ENCODE data around the gene TEC. TPM values are rescaled to one million over a fixed set of nuclear protein-coding genes. Genes with fewer than 3 reads are reported as not detected.

TEC gene
- polyA plus RNA-seq, 6 donors from 2014 or later = 0.97 to 2.7 (median 1.6) TPM

- Mint-ChIP-seq H3K9me3 (no peaks in the 10 kb centered on the region), H3K4me3 (no peak overlapping the region), H3K4me1 (peaks cover 8 to 11% (median 10%) of the 10 kb centered on the region in 3 donors), H3K27ac (peak overlapping the region in 1 of 6 donors; percentile 58), H3K27me3 (no peaks in the 10 kb centered on the region), H3K36me3 (peaks cover 0 to 8% of the 10 kb centered on the region in 2 donors)
- DNase-seq (no peak), ATAC-seq (ENCODE audit: low read depth in 2 of 2) (no peak)
Measured at GRCh38 chr4:48247142-48247877, 22.3 kb downstream of the TEC start.

- no peaks in the 10 kb centered on the region for H3K9me3 Mint-ChIP-seq
- H3K27ac Mint-ChIP-seq = no peak overlapping the region
- DNase-seq (no peak), ATAC-seq (ENCODE audit: low read depth in 2 of 2) (no peak)
- H3K4me3 Mint-ChIP-seq = no peak overlapping the region
- H3K27me3 Mint-ChIP-seq = no peaks in the 10 kb centered on the region
- peaks cover 0 to 16% (median 8%) of the 10 kb centered on the region in 3 donors for H3K4me1 Mint-ChIP-seq
- H3K36me3 Mint-ChIP-seq = peaks cover 0 to 8% of the 10 kb centered on the region in 2 donors
Measured at GRCh38 chr4:48244665-48245064, 25.0 kb downstream of the TEC start.

GRCh38 chr4:48243887-48244286 lies 25.8 kb downstream of the TEC start:
- Mint-ChIP-seq H3K4me1 (peaks cover 0 to 16% (median 8%) of the 10 kb centered on the region in 3 donors), H3K27me3 (no peaks in the 10 kb centered on the region), H3K9me3 (no peaks in the 10 kb centered on the region), H3K27ac (no peak overlapping the region), H3K36me3 (peaks cover 0 to 8% of the 10 kb centered on the region in 2 donors), H3K4me3 (no peak overlapping the region)
- ATAC-seq (ENCODE audit: low read depth in 2 of 2) (no peak), DNase-seq (no peak)

- Mint-ChIP-seq H3K27me3 (no peaks in the 10 kb centered on the region), H3K4me1 (peaks cover 0 to 17% (median 8%) of the 10 kb centered on the region in 3 donors), H3K36me3 (peaks cover 0 to 8% of the 10 kb centered on the region in 2 donors), H3K9me3 (no peaks in the 10 kb centered on the region), H3K4me3 (no peak overlapping the region), H3K27ac (peak overlapping the region in 1 of 6 donors; percentile 63)
- DNase-seq = no peak
- no peak for ATAC-seq (ENCODE audit: low read depth in 2 of 2)
Measured at GRCh38 chr4:48243429-48243828, 26.2 kb downstream of the TEC start.

- H3K36me3 Mint-ChIP-seq = peaks cover 0 to 8% of the 10 kb centered on the region in 2 donors
- no peak overlapping the region for H3K27ac Mint-ChIP-seq
- no peak overlapping the region for H3K4me3 Mint-ChIP-seq
- no peak for DNase-seq
- H3K4me1 Mint-ChIP-seq = peaks cover 0 to 9% (median 8%) of the 10 kb centered on the region in 3 donors
- no peaks in the 10 kb centered on the region for H3K27me3 Mint-ChIP-seq
- ATAC-seq (ENCODE audit: low read depth in 2 of 2) = no peak
- H3K9me3 Mint-ChIP-seq = no peaks in the 10 kb centered on the region
Measured at GRCh38 chr4:48242511-48243195, 27.0 kb downstream of the TEC start.

GRCh38 chr4:48241731-48242130 lies 27.9 kb downstream of the TEC start:
- Mint-ChIP-seq H3K4me3 (no peak overlapping the region), H3K36me3 (peaks cover 0 to 8% of the 10 kb centered on the region in 2 donors), H3K27me3 (no peaks in the 10 kb centered on the region)

GRCh38 chr4:48237996-48238645 lies 31.5 kb downstream of the TEC start:
- Mint-ChIP-seq H3K36me3 (no peaks in the 10 kb centered on the region), H3K27me3 (no peaks in the 10 kb centered on the region), H3K9me3 (no peaks in the 10 kb centered on the region), H3K4me1 (peaks cover 7 to 20% (median 16%) of the 10 kb centered on the region in 3 donors), H3K4me3 (no peak overlapping the region), H3K27ac (no peak overlapping the region)
- DNase-seq = no peak
- ATAC-seq (ENCODE audit: low read depth in 2 of 2) = no peak

More at GRCh38 chr4:48241731-48242130, 27.9 kb downstream of the TEC start:
- Mint-ChIP-seq H3K4me1 (peaks cover 0 to 8% (median 7%) of the 10 kb centered on the region in 3 donors), H3K27ac (no peak overlapping the region), H3K9me3 (no peaks in the 10 kb centered on the region)
- DNase-seq (no peak), ATAC-seq (ENCODE audit: low read depth in 2 of 2) (no peak)

GRCh38 chr4:48235050-48235449 lies 34.6 kb downstream of the TEC start:
- ATAC-seq (ENCODE audit: low read depth in 2 of 2) (no peak), DNase-seq (no peak)
- H3K4me3 Mint-ChIP-seq = no peak overlapping the region
- no peak overlapping the region for H3K27ac Mint-ChIP-seq
- H3K27me3 Mint-ChIP-seq = no peaks in the 10 kb centered on the region
- H3K4me1 Mint-ChIP-seq = peaks cover 12 to 16% (median 12%) of the 10 kb centered on the region in 3 donors
- H3K36me3 Mint-ChIP-seq = no peaks in the 10 kb centered on the region
- peaks cover 0 to 4% (median 0%) of the 10 kb centered on the region in 7 donors for H3K9me3 Mint-ChIP-seq

- no peaks in the 10 kb centered on the region for H3K36me3 Mint-ChIP-seq
- no peak for DNase-seq
- no peak overlapping the region for H3K27ac Mint-ChIP-seq
- peaks cover 12 to 15% (median 12%) of the 10 kb centered on the region in 3 donors for H3K4me1 Mint-ChIP-seq
- ATAC-seq (ENCODE audit: low read depth in 2 of 2) = no peak
- H3K9me3 Mint-ChIP-seq = peaks cover 0 to 4% (median 0%) of the 10 kb centered on the region in 7 donors
- no peak overlapping the region for H3K4me3 Mint-ChIP-seq
- H3K27me3 Mint-ChIP-seq = no peaks in the 10 kb centered on the region
Measured at GRCh38 chr4:48234575-48234974, 35.1 kb downstream of the TEC start.

GRCh38 chr4:48228949-48229348 lies 40.7 kb downstream of the TEC start:
- peaks cover 0 to 4% (median 0%) of the 10 kb centered on the region in 7 donors for H3K9me3 Mint-ChIP-seq
- H3K27ac Mint-ChIP-seq = peak overlapping the region in 1 of 6 donors; percentile 74
- DNase-seq (no peak), ATAC-seq (ENCODE audit: low read depth in 2 of 2) (no peak)
- H3K4me1 Mint-ChIP-seq = peaks cover 15 to 25% (median 16%) of the 10 kb centered on the region in 3 donors
- H3K36me3 Mint-ChIP-seq = peaks cover 0 to 10% of the 10 kb centered on the region in 2 donors
- H3K27me3 Mint-ChIP-seq = no peaks in the 10 kb centered on the region
- H3K4me3 Mint-ChIP-seq = no peak overlapping the region

- no peaks in the 10 kb centered on the region for H3K27me3 Mint-ChIP-seq
- ATAC-seq (ENCODE audit: low read depth in 2 of 2) = no peak
Measured at GRCh38 chr4:48227662-48228061, 42.0 kb downstream of the TEC start.

GRCh38 chr4:48226199-48226598 lies 43.4 kb downstream of the TEC start:
- Mint-ChIP-seq H3K4me3 (no peak overlapping the region), H3K36me3 (peaks cover 0 to 18% of the 10 kb centered on the region in 2 donors), H3K4me1 (peaks cover 10 to 19% (median 12%) of the 10 kb centered on the region in 3 donors), H3K27me3 (no peaks in the 10 kb centered on the region), H3K9me3 (no peaks in the 10 kb centered on the region), H3K27ac (no peak overlapping the region)
- DNase-seq = no peak
- ATAC-seq (ENCODE audit: low read depth in 2 of 2) = no peak

More at GRCh38 chr4:48227662-48228061, 42.0 kb downstream of the TEC start:
- peaks cover 0 to 4% (median 0%) of the 10 kb centered on the region in 7 donors for H3K9me3 Mint-ChIP-seq
- H3K36me3 Mint-ChIP-seq = peaks cover 0 to 10% of the 10 kb centered on the region in 2 donors
- no peak for DNase-seq
- no peak overlapping the region for H3K4me3 Mint-ChIP-seq
- peaks cover 12 to 19% (median 14%) of the 10 kb centered on the region in 3 donors for H3K4me1 Mint-ChIP-seq
- H3K27ac Mint-ChIP-seq = no peak overlapping the region

GRCh38 chr4:48225368-48226141 lies 44.1 kb downstream of the TEC start:
- H3K4me3 Mint-ChIP-seq = no peak overlapping the region
- no peak overlapping the region for H3K27ac Mint-ChIP-seq
- H3K9me3 Mint-ChIP-seq = no peaks in the 10 kb centered on the region
- ATAC-seq (ENCODE audit: low read depth in 2 of 2) (no peak), DNase-seq (no peak)
- H3K36me3 Mint-ChIP-seq = peaks cover 0 to 21% of the 10 kb centered on the region in 2 donors
- H3K4me1 Mint-ChIP-seq = peaks cover 10 to 19% (median 12%) of the 10 kb centered on the region in 3 donors
- H3K27me3 Mint-ChIP-seq = no peaks in the 10 kb centered on the region
